ENCODE results near the gene GTPBP1. TPM values are rescaled to one million over a fixed set of nuclear protein-coding genes. Genes with fewer than 3 reads are reported as not detected.

GTPBP1 gene
- polyA plus RNA-seq, 3 donors, result 6.7 to 41.4 (median 12.7) TPM

DNA sequence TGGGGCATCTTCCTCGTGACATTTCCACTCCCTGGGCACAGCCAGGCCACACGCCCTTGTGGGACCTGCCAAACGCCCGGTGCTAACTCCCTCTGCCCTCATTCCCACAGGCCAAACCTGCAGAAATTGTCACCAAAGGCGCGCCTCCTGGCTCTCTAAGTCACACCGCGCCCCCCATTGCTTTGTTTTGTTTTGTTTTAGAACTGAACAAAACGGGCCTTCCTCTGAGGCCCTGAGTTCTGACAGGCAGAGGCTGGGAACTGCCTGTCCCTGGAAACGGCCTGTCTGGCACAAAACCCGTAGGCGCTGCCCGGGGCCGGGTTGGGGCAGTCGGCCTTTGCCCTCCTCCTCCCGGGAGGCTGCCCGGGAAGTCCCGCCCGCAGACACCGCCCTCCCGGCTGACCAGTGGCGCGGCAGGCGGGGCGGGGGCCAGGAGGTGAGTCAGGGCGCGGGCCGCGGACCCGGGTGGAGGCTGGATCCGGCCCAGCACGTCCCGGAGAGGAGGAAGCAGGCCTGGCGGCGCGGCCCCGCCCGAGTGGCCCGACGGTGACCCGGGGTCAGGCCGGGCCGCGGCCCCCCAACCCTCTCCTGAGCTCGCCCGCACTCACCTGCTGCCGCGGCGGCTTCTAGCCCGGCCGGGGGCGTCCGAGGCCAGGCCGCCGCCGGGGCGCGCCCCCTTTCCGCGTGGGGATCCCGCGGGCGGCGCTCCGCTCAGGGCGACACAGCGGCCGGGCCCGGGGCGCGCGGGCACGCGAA is 49.6 kb downstream of the GTPBP1 start:
- WGBS (ENCODE audit: insufficient coverage), result under 1% methylated on average over 74 of the region's 74 CpGs
- Histone ChIP-seq H3K4me2 (replicated peaks; ENCODE audit: extremely low read depth, low read length, poor library complexity, severe bottlenecking) (peak overlapping the region; percentile 99), H3K79me2 (ENCODE audit: insufficient read depth, low read length) (peaks cover 69% of the 10 kb centered on the region), H3K9ac (ENCODE audit: insufficient read depth, low read length, poor library complexity, severe bottlenecking) (peak overlapping the region; percentile 91), H3K27me3 (ENCODE audit: control insufficient read depth in 2 of 2, insufficient read depth in 2 of 2, low read length in 2 of 2) (no peaks in the 10 kb centered on the region), H2AFZ (ENCODE audit: insufficient read depth, low read depth, low read length, poor library complexity, severe bottlenecking) (no peak overlapping the region), H4K20me1 (ENCODE audit: insufficient read depth, low read length) (peaks cover 22% of the 10 kb centered on the region), H3K9me3 (replicated peaks in 1 of 2; ENCODE audit: control insufficient read depth in 1 of 2, insufficient read depth in 1 of 2, low read length in 2 of 2) (no peaks in the 10 kb centered on the region), H3K36me3 (replicated peaks in 1 of 2; ENCODE audit: control insufficient read depth in 1 of 2, insufficient read depth in 2 of 2, low read length in 2 of 2) (peaks cover 14 to 22% of the 10 kb centered on the region in 2 donors), H3K4me1 (ENCODE audit: control insufficient read depth in 1 of 2, insufficient read depth in 2 of 2, low read length in 2 of 2) (peaks cover 71 to 77% of the 10 kb centered on the region in 2 donors), H3K4me3 (replicated peaks in 1 of 3; ENCODE audit: low read depth in 2 of 3, low read length in 3 of 3) (peak overlapping the region; percentile 88 to 98 (median 92)), H3K27ac (ENCODE audit: low read depth in 1 of 2, low read length in 2 of 2) (peak overlapping the region; percentile 99 to 100)
- peak overlapping the region; percentile 98 to 100 (median 99) for H3K27ac Mint-ChIP-seq
- peaks cover 73% of the 10 kb centered on the region for H3K4me1 Mint-ChIP-seq
- DNase-seq, result peak; percentile 92 to 95 (median 94)
- intact Hi-C loops (cut with micrococcal nuclease), result loop anchor here in 1 of 2 donors (5.0 to 10.0 kb wide), 4 partner anchors 48 to 769 kb away; partner anchors contain the start of genes ATF4, CBX6 and GTPBP1
- H3K36me3 Mint-ChIP-seq, result peaks cover 20 to 37% of the 10 kb centered on the region in 2 donors
- peaks cover 0 to 3% (median 0%) of the 10 kb centered on the region in 3 donors for H3K27me3 Mint-ChIP-seq (ENCODE audit: low read depth in 3 of 3)
- TF ChIP-seq, protein P1, sequence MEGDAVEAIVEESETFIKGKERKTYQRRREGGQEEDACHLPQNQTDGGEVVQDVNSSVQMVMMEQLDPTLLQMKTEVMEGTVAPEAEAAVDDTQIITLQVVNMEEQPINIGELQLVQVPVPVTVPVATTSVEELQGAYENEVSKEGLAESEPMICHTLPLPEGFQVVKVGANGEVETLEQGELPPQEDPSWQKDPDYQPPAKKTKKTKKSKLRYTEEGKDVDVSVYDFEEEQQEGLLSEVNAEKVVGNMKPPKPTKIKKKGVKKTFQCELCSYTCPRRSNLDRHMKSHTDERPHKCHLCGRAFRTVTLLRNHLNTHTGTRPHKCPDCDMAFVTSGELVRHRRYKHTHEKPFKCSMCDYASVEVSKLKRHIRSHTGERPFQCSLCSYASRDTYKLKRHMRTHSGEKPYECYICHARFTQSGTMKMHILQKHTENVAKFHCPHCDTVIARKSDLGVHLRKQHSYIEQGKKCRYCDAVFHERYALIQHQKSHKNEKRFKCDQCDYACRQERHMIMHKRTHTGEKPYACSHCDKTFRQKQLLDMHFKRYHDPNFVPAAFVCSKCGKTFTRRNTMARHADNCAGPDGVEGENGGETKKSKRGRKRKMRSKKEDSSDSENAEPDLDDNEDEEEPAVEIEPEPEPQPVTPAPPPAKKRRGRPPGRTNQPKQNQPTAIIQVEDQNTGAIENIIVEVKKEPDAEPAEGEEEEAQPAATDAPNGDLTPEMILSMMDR (IDR thresholded peaks at IDR 0.05), result no peak
- peaks cover 0 to 3% (median 0%) of the 10 kb centered on the region in 7 donors for H3K9me3 Mint-ChIP-seq
- peak overlapping the region; percentile 93 to 97 for H3K4me3 Mint-ChIP-seq

DNA sequence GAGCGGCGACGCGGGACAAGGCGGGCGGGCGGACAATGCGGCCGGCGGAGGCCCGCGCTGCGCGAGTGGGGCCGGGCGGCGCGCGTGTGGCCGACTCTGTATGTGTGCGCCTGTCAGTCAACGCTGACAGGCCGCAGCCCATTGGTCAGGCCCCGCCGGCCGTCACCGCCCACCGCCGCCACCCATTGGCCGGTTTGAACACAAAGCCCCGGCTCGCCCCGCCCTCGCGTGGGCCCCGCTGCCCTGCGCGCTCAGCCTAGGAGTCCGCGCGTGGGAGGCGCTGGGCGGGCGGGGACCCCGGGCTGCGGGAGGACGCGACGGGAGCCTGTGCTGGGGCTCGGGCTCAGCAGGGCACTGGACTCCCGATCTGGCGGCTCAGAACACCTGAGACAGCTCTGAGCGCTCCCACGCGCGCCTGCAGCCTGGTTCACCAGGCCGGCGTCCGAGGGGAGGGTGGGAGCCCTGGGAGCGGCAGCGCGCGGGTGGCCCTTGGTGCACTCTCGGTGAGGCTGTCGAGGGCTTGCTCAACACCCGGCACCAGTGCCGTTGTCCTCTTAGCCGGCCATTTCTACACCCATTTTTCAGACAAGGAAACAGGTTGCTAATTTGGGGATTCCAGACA is 50.3 kb downstream of the GTPBP1 start, which contains the start of gene SUN2:
TSS of gene SUN2 (minus strand) at position 88 of the 622 bp plus-strand sequence. CDS start 3,370 bp downstream, outside the sequence.
- peaks cover 68% of the 10 kb centered on the region for H3K4me1 Mint-ChIP-seq
- H3K9me3 Mint-ChIP-seq, result peaks cover 0 to 3% (median 0%) of the 10 kb centered on the region in 7 donors
- Histone ChIP-seq H3K4me3 (replicated peaks in 1 of 3; ENCODE audit: low read depth in 2 of 3, low read length in 3 of 3) (peak within 1 kb of the TSS; percentile 88 to 98 (median 92)), H2AFZ (ENCODE audit: insufficient read depth, low read depth, low read length, poor library complexity, severe bottlenecking) (peak within 1 kb of the TSS; percentile 77), H3K36me3 (replicated peaks in 1 of 2; ENCODE audit: control insufficient read depth in 1 of 2, insufficient read depth in 2 of 2, low read length in 2 of 2) (peaks cover 8 to 15% of the 10 kb centered on the region in 2 donors), H3K9me3 (replicated peaks in 1 of 2; ENCODE audit: control insufficient read depth in 1 of 2, insufficient read depth in 1 of 2, low read length in 2 of 2) (no peaks in the 10 kb centered on the region), H3K27me3 (ENCODE audit: control insufficient read depth in 2 of 2, insufficient read depth in 2 of 2, low read length in 2 of 2) (no peaks in the 10 kb centered on the region), H3K4me1 (ENCODE audit: control insufficient read depth in 1 of 2, insufficient read depth in 2 of 2, low read length in 2 of 2) (peaks cover 64 to 70% of the 10 kb centered on the region in 2 donors), H3K9ac (ENCODE audit: insufficient read depth, low read length, poor library complexity, severe bottlenecking) (peak within 1 kb of the TSS; percentile 91), H3K27ac (ENCODE audit: low read depth in 1 of 2, low read length in 2 of 2) (peak within 1 kb of the TSS; percentile 99 to 100), H4K20me1 (ENCODE audit: insufficient read depth, low read length) (peaks cover 15% of the 10 kb centered on the region), H3K4me2 (replicated peaks; ENCODE audit: extremely low read depth, low read length, poor library complexity, severe bottlenecking) (peak within 1 kb of the TSS; percentile 99), H3K79me2 (ENCODE audit: insufficient read depth, low read length) (peaks cover 62% of the 10 kb centered on the region)
- H3K27me3 Mint-ChIP-seq (ENCODE audit: low read depth in 3 of 3), result peaks cover 0 to 3% (median 0%) of the 10 kb centered on the region in 3 donors
- TF ChIP-seq, protein P1 (IDR thresholded peaks at IDR 0.05), result no peak
- intact Hi-C loops (cut with micrococcal nuclease), result loop anchor here in 1 of 2 donors (1.0 to 10.0 kb wide), 5 partner anchors 38 to 769 kb away; partner anchors contain the start of genes ATF4, CBX6, DNAL4 and GTPBP1
- peak; percentile 89 to 90 (median 90) for DNase-seq
- H3K4me3 Mint-ChIP-seq, result peak within 1 kb of the TSS; percentile 93 to 97
- peaks cover 18 to 31% of the 10 kb centered on the region in 2 donors for H3K36me3 Mint-ChIP-seq
- WGBS (ENCODE audit: insufficient coverage), result under 1% methylated on average over 59 of the region's 68 CpGs
- H3K27ac Mint-ChIP-seq, result peak within 1 kb of the TSS; percentile 98 to 100 (median 99)
